ENCODE results near the gene PIK3C2G. TPM values are rescaled to one million over a fixed set of nuclear protein-coding genes. Genes with fewer than 3 reads are reported as not detected.

Gene PIK3C2G
- total RNA-seq, 1 donor from 2014 or later: 26.0 TPM

DNA sequence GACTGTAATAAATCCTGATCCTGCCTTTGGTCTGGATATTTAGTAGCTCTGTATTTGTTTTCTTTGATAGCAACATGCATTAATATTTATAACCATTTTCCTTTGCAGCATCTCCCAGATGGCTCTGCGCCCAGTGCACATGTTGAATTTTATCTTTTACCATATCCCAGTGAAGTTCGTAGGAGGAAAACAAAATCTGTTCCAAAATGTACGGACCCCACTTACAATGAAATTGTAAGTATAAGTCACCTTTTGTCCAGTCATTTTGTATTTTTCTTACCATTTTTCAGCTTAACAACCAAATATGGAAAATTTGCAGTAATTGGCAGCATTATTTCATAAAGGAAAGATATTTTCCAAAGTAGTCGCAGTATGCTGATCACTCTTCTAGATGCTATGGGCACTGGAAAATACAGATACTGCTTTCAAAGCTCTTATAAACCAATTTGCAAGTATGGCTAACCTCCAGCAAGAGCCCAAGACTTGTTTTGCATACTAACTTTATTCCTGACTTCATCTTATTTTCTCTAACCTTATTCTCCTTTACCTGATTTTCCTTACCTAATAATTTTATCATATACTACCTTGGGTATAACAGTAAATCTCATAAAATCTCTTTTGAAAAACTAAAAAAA lies 379.1 kb downstream of the PIK3C2G start:
- TF ChIP-seq, protein P1, sequence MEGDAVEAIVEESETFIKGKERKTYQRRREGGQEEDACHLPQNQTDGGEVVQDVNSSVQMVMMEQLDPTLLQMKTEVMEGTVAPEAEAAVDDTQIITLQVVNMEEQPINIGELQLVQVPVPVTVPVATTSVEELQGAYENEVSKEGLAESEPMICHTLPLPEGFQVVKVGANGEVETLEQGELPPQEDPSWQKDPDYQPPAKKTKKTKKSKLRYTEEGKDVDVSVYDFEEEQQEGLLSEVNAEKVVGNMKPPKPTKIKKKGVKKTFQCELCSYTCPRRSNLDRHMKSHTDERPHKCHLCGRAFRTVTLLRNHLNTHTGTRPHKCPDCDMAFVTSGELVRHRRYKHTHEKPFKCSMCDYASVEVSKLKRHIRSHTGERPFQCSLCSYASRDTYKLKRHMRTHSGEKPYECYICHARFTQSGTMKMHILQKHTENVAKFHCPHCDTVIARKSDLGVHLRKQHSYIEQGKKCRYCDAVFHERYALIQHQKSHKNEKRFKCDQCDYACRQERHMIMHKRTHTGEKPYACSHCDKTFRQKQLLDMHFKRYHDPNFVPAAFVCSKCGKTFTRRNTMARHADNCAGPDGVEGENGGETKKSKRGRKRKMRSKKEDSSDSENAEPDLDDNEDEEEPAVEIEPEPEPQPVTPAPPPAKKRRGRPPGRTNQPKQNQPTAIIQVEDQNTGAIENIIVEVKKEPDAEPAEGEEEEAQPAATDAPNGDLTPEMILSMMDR (IDR thresholded peaks at IDR 0.05; ENCODE audit: unreplicated experiment): no peak
- DNase-seq (ENCODE audit: low spot score, unreplicated experiment): no peak
- Mint-ChIP-seq H3K9me3 (ENCODE audit: low read depth) (no peaks in the 10 kb centered on the region), H3K4me3 (ENCODE audit: low read depth) (no peak overlapping the region), H3K27me3 (no peaks in the 10 kb centered on the region), H3K4me1 (ENCODE audit: low read depth) (no peaks in the 10 kb centered on the region), H3K27ac (no peak overlapping the region), H3K36me3 (ENCODE audit: insufficient read depth) (peaks cover 4% of the 10 kb centered on the region)

DNA sequence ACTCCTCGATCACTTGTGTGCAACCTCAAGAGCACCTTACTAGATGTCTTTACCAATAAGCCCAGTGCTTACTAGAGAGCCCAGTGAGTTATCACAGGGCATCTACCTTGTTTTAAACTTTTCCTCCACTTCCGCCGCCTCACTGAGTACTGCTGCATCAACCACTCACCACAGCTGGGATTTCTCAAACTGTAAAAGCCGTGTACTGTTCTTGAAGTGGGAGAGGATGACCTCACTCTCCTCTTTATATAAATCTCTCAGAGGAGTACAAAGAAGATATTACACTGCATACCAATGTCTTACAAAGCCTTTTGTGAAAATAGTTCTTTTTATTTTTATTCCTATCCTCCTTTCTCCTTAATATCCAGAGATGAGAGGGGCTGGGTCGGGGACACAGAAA lies 382.4 kb downstream of the PIK3C2G start:
- TF ChIP-seq, protein P1 (IDR thresholded peaks at IDR 0.05; ENCODE audit: unreplicated experiment): no peak
- Mint-ChIP-seq H3K27me3 (no peaks in the 10 kb centered on the region), H3K36me3 (ENCODE audit: insufficient read depth) (peaks cover 1% of the 10 kb centered on the region), H3K9me3 (ENCODE audit: low read depth) (no peaks in the 10 kb centered on the region), H3K4me1 (ENCODE audit: low read depth) (peaks cover 7% of the 10 kb centered on the region), H3K27ac (no peak overlapping the region), H3K4me3 (ENCODE audit: low read depth) (no peak overlapping the region)
- no peak for DNase-seq (ENCODE audit: low spot score, unreplicated experiment)

DNA sequence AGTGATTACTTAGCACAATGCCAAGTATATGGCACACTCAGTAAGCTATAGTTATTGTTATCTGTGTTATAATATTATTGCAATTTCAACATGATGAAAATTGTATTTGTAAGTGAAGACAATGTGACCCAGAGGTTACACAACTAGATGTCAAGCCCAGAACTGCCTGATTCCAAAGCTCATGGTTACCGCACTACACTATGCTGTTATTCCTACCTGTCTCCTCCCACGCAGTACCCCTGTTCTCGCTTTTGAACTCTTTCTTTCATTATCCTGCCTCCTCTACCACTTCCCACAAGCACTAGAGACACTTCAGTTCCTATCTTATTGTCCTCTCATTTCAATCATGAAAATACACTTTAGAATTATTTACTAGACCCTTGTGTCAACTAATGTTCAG lies 383.2 kb downstream of the PIK3C2G start:
- TF ChIP-seq, protein P1 (IDR thresholded peaks at IDR 0.05; ENCODE audit: unreplicated experiment): no peak
- peaks cover 7% of the 10 kb centered on the region for H3K4me1 Mint-ChIP-seq (ENCODE audit: low read depth)
- no peak for DNase-seq (ENCODE audit: low spot score, unreplicated experiment)

DNA sequence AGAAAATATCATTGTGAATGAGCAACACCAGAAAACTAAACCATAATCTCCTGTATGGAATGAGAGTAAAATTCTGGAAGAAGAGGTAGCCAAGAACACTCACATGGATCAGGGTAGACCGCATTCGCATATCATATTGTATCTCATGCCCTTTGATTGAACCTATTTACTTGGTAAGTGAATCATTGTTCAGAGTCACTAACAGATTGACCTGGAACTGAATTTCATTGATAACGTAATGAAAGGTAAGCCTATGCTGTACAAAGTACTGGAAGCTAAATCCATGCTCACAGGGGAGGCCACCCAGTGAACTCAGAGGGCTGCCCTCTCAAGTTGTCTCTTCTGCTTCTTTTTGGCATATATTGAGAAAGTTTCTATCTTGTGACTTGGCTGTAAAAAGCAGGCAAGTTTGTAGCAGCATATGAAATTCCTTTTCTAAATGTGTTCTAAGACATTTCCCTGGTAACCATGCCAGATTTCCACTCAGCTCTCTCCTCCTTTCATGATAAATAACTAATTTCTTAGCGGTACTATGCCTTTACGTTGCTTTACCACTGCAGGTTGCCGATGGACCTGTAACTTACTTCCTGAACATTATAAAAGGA lies 385.1 kb downstream of the PIK3C2G start:
- Mint-ChIP-seq H3K9me3 (ENCODE audit: low read depth) (no peaks in the 10 kb centered on the region), H3K27ac (no peak overlapping the region), H3K4me1 (ENCODE audit: low read depth) (peaks cover 7% of the 10 kb centered on the region), H3K36me3 (ENCODE audit: insufficient read depth) (peaks cover 1% of the 10 kb centered on the region), H3K27me3 (no peaks in the 10 kb centered on the region), H3K4me3 (ENCODE audit: low read depth) (no peak overlapping the region)
- no peak for DNase-seq (ENCODE audit: low spot score, unreplicated experiment)
- TF ChIP-seq, protein P1 (IDR thresholded peaks at IDR 0.05; ENCODE audit: unreplicated experiment): no peak

More for the DNA sequence above, 383.2 kb downstream of the PIK3C2G start:
- H3K36me3 Mint-ChIP-seq (ENCODE audit: insufficient read depth): peaks cover 1% of the 10 kb centered on the region
- no peaks in the 10 kb centered on the region for H3K9me3 Mint-ChIP-seq (ENCODE audit: low read depth)
- H3K27me3 Mint-ChIP-seq: no peaks in the 10 kb centered on the region
- no peak overlapping the region for H3K4me3 Mint-ChIP-seq (ENCODE audit: low read depth)
- no peak overlapping the region for H3K27ac Mint-ChIP-seq

DNA sequence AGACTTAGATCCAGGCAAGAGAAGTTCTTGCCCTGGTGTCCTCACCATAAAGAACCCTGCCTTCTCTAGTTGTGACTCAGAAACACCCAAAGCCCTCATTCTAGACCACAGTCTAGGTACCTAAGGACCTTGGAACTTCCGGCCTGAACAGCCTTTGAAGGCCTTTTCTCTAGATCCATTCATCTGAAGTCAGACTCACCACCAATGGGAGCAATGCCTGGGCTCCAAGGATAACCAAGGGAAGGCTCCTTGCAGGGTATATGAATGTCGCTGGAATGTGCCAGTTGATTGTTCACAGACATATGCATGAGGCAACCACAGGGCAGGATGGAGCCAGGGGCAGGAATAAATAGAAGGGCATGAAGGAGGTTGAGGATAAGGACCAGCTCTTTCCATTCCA lies 390.2 kb downstream of the PIK3C2G start:
- H3K27me3 Mint-ChIP-seq: no peaks in the 10 kb centered on the region
- peaks cover 8% of the 10 kb centered on the region for H3K4me1 Mint-ChIP-seq (ENCODE audit: low read depth)
- TF ChIP-seq, protein P1 (IDR thresholded peaks at IDR 0.05; ENCODE audit: unreplicated experiment): no peak
- H3K4me3 Mint-ChIP-seq (ENCODE audit: low read depth): no peak overlapping the region
- H3K36me3 Mint-ChIP-seq (ENCODE audit: insufficient read depth): no peaks in the 10 kb centered on the region
- no peaks in the 10 kb centered on the region for H3K9me3 Mint-ChIP-seq (ENCODE audit: low read depth)
- no peak for DNase-seq (ENCODE audit: low spot score, unreplicated experiment)
- H3K27ac Mint-ChIP-seq: no peak overlapping the region
